ENCODE data around the gene TAAR8. TPM values are rescaled to one million over a fixed set of nuclear protein-coding genes. Genes with fewer than 3 reads are reported as not detected.
"Not testable (repeated sequence)": the region's sequence is repeated elsewhere in the genome, so short reads cannot be mapped to it uniquely, and the experiment has no call there.

Gene TAAR8, protein sequence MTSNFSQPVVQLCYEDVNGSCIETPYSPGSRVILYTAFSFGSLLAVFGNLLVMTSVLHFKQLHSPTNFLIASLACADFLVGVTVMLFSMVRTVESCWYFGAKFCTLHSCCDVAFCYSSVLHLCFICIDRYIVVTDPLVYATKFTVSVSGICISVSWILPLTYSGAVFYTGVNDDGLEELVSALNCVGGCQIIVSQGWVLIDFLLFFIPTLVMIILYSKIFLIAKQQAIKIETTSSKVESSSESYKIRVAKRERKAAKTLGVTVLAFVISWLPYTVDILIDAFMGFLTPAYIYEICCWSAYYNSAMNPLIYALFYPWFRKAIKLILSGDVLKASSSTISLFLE
- polyA plus RNA-seq (2014; cell fraction: cytosol; rRNA removed), result not detected in 2 replicates
- not detected in 2 replicates for polyA plus RNA-seq (2014; cell fraction: nucleus; rRNA removed)

DNA sequence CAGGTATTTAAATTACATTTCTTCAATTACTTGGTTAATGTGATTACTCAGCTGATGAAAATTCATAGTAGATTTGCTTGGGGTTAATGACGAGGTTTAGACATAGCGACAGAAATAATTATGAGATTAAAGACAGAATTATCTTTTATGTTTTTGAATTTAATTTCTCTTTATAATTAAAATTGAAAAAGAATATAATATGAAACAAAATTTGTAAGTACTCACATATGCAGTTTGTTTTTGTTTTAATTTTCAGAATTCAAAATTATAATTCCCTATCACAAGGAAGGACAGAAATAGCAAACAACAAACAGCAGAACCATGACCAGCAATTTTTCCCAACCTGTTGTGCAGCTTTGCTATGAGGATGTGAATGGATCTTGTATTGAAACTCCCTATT, at the start of gene TAAR8:
Gene TAAR8 (plus strand): TSS at position 301 of the 400 bp plus-strand sequence. CDS start 21 bp downstream, at position 322.
- DNase-seq (ENCODE audit: low spot score), result no peak

DNA sequence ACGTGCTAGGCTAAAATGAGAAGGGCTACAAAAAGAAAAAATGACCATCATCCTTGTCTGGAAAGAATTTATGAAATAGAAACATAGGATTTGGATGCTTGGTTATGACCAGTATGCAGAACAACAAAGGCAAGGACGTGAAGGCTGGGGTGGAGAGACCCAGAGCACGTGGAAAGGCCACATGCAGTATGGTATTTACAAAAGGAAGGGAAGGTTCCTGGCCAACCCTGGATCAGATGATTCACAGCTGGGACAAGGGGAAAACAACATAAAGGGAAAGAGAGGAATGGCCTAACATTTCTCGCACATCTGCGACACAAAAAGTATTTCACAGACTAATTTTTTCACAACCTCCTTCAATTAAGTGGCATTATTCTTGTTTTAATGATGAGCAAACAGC, 47.7 kb upstream of the TAAR8 start:
- DNase-seq (ENCODE audit: low spot score), result no peak

DNA sequence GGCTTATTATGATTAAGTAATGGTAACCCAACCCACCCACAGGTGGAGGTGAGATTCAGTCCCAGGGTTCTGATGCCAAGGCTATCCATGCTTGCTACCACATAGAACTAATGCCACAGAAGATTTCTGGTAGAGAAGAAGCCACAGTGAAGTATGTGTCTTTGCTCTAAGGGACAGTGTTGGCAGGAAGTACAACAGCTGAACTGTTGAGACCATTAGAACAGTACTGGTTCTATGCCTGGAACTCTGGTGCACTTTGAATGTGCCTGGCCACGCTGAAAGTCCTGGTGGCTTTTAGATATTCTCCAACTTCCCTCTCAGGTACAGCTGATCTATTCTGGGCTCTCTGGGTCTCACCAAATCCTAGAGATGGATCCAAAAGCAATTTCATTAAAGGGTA, 47.3 kb upstream of the TAAR8 start:
- DNase-seq (ENCODE audit: low spot score), result no peak

DNA sequence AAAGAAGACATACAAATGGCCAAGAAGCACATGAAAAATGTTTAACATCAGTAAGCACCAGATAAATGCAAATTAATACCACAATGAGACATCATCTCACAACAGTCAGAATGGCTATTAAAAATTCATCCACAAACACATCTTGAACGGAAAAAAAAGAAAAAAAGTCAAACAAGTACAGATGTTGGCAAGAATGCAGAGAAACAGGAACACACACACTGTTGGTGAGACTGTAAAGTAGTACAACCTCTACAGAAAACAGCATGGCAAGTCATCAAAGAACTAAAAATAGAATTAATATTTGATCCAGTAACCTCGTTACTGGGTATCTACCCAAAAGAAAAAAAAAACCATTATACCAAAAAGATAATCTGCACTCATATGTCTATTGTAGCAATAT, 46.0 kb upstream of the TAAR8 start:
- DNase-seq (ENCODE audit: low spot score), result no peak

DNA sequence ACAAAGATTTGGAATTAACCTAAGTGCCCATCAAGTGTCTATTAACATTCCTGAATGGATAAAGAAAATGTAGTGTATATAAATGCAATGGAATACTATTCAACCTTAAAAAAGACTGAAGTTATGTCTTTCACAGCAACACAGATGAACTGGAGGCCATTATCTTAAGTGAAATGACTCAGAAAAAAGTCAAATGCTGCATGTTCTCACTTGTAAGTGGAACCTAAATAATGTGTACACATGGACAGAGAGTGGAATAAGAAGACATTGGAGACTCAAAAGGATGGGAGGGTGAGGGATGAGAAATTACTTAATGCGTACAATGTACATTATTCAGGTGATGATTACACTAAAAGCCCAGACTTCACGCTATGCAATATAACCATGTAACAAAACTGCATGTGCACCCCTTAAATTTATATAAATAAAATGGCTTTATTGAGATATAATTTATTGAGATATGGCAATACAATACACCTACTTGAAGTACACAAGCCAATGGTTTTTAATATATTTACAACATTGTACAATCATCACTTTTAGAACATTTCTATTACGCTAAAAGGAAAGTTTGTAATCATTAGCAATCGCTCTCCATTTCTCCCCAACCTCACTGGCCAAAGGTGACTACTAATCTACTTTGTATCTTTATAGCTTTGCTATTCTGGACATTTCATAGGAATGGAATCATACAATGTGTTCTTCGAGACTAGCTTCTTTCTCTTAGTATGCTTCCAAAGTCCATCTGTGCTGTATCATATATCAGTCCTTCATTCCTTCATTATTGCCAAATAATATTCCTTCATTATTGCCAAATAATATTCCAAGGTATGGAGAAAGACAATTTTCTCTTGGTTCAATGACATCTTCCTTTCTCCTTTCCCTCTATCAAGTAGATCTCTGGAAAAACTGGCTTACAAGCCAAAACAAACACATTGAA, 45.3 kb upstream of the TAAR8 start:
- DNase-seq (ENCODE audit: low spot score), result no peak

DNA sequence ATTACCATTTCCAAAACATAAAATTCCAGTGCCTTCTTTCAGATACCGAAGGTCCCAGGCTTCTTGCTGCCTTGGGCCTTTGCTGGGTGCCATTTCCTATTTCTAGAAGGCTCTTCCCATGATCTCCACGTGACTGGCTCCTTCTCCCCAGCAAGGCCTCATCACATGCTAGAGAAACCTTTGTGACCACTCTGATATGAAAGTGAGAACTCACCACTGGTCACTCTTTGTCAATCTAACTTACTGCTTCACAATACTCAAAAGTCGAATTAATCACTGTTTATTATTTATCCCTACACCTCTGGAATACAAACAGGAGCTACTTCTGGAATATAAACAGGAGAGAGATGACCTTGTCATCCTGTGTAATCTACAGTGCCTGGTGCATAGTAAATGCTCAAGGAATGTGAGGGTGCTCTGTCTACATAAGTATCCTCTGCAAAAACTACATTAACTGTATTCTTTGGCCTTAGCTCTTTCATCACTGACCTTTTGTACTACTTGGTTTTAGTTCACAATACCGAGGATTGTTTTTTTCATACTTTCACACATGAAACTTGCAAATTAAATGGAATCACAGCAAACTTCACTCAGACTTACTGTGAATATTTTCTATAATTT, 41.2 kb upstream of the TAAR8 start:
- DNase-seq (ENCODE audit: low spot score), result no peak

DNA sequence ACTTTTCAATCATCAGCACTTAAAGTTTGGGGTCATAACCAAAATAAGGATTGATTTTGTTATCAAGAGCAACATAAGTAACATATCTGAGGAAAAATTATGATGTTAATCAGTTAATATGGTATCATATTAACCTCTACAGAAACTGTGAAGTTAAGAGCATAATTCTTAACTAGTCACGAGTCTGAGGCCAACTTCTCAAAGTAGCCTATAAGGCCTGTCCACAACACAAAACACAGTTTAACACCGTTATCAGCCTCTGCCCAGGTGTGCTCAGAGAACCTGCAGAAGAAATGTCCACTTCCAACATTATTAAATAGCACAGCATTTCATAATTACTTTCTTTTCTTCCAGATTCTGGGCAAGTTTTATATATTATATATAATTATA, 40.6 kb upstream of the TAAR8 start:
- DNase-seq (ENCODE audit: low spot score), result no peak

DNA sequence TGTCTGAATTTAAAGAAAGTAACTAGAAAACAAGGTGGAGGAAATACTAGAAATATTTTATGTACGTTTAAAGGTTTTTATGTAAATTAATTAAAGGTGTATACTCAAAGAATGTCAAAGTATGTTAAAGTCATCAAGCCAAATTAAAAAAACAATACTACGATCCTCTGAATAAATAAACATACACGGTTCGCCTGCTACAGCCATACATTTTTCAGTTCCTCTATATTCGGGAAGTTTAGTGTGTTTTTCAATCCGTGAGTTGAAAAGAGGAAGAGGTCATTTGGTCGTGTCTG, 40.2 kb upstream of the TAAR8 start:
- no peak for DNase-seq (ENCODE audit: low spot score)

DNA sequence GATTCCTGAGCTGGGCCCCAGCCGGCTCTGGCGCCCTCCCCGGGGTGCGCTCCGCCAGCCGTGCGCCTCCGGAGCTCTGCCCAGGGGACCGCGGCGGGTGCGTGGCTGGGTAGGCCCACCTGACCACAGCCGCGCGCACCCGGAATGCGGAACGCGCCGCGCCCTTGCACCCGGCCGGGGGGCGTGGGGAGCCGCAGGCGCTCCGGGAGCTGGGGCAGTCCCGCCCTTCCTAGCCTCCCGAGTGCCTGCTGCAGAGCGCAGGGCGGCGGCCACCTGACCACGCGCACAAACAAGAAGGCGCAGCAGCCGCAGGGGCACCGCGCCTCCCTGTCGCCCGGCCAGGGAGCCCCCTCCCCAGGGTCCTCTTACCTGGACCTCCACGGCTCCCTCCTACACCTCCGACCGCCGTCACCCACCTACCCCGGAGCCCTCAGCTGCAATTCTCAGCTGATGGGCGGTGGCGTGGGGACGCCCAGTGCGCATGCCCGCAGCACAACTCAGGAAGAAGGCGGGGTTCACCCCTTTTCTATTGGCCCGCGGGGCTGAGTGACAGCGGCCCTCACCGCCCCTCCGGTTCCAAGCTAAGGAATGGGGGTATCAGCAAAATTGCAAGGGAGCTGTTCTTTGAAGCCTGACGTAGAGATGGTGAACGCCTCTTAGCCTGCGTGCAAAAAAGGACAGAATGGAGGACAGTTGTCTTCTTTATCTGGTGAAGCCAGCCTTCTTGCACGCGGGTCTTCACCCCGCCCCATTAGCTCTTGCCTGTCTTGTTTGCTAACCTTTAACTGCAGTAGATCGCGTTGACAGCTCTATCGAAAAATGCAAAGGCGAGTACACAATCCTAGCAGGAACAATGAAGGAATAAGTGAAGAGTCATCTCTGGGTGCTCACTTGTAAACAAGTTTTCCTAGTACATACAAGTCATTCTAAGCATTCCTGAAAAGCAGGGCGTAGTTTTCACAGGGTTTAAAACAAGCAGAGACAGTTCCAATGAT, 39.5 kb upstream of the TAAR8 start, which contains the start of gene STX7:
Gene STX7 (minus strand): TSS at position 479 of the 995 bp plus-strand sequence. CDS start 9,586 bp downstream, outside the sequence.
- DNase-seq (ENCODE audit: low spot score), result peak; percentile 91

DNA sequence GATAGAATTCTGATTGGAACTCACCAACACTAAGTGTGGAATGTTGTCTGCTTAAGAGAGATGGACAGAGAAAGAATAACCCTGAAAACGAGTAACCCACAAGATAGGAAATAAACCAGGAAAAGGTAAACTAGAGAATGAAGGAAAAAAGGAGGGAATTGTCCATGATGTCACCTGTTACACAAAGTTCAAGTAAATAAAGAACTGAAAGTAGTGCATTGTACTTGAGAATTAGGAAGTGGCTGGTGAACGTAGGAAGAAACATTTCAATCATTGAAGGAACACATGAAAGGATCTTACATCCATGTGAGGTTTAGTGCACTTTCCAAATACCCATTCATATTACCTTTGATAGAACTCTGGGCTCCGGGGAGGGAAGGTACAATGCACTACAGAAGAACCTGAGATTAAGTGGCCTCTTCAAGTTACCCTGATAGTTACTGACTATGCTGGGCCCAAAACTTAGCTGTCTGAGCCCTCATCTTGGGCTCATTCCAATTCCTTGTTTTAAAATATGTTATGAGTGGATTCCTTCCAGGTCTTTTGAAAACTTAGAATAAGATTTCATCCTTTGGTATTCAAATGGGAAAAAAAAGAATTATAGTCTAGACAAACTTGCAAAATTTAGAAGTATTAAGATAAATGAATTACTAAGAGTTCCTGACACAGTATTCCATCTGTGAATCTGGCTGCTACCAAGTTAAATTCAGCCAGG, 38.5 kb upstream of the TAAR8 start:
- DNase-seq (ENCODE audit: low spot score), result no peak

DNA sequence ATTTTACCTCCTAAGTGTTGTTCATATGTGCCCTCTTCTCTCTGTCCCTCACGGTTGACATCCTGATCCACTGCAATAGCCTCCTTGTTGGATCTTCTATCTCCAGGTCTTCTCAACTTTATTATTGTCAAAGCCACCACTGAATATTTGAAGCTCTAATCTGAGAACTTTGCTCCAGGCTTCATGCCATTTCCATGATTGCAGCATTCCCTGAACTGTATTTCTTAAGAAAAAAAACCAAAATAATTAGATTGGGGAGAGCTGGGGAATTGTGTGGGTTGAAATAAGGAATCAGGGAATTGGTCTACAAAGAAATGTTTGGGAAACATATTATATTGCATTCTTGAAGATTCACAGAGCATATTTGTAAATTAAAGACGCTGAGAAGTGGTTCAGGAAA, 37.1 kb upstream of the TAAR8 start:
- DNase-seq (ENCODE audit: low spot score), result no peak

DNA sequence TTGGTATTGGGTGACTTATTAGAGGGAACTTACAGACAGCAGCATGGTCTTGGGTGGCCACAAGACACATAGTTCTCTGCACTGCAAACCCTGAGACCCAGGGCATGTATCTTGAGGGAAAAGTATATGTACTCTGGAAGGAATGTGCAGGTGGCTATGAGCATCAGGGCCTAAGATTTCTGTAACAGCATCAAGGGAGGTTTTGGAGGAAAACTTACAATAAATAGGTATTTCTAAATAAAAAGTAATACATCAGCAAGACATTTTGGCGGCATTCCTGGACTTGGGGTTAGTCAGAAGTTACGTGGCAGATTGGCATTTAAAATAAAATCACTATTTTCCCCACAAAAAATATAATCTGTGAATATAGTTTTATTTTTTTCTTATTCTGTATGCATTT, 31.5 kb upstream of the TAAR8 start:
- no peak for DNase-seq (ENCODE audit: low spot score)

DNA sequence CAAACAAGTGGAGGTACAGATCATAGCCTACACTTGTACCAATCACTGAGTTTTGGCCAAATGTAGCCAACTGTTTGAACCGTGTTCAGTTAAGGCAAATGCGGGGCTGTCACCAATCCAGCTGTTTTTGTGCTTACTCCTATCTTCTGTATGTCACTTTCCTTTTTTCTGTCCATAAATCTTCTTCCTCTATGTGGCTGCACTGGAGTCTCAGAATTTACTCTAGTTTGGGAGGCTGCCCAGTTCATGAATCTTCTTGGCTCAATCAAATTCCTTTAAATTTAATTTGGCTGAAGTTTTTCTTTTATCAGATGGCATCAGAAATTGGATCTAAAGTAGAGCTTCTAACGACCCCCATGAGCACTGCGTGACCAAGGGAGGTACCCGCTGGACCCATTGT, 27.8 kb upstream of the TAAR8 start:
- DNase-seq (ENCODE audit: low spot score), result no peak

DNA sequence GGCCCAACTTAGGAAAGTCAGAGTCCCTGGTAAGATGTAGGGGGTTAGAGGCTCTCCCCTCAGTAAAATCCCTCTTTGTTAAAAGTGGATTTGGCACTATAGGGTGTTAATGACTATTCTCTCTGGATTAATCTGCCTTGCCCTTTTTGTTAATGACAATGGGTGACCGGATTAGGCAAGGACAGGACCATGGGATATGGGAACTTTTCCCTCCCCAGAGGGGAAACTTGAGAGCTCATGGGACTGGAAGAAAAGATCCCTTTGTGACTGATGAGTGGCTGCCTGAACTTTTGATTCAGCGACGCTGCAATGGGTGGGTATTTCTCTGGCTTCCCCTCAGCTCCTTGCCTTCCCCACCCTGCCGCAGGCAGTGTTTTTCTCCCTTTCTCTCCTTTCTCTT, 26.6 kb upstream of the TAAR8 start:
- no peak for DNase-seq (ENCODE audit: low spot score)

DNA sequence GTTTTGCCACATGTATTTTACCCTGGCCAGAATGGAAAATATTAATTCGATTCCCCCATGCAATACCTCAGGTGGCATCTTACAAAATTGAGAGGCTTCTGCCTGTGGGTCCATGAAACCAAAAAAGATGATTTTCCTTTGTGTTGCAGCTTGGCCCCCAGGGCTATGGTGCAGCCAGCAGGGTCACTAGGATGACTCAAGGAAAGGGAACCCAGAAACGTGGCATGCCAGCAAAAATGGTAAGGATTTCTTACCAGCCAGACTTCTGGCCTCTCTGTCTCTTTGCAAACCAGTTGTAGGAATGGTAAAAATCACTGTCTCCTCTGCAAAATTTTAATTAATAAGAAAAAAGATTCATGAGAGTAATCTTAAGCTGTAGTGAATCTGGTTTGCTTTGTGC, 26.0 kb upstream of the TAAR8 start:
- no peak for DNase-seq (ENCODE audit: low spot score)

DNA sequence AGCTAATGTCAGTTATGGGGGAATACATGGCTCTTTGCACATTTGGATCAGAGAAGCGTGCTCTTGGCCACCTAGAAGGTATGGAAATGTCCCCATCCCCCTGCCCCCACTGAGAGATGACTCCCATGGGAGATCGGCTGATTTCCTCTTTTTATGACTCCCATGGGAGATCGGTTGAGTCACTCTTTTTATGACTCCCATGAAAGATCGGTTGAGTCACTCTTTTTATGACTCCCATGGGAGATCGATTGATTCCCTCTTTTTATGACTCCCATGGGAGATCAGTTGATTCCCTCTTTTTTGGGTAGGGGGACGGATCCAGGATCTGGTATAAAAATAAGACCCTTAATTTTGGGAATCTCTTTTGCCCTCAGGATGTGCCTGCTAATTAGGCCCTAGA, 24.7 kb upstream of the TAAR8 start:
- no peak for DNase-seq (ENCODE audit: low spot score)

DNA sequence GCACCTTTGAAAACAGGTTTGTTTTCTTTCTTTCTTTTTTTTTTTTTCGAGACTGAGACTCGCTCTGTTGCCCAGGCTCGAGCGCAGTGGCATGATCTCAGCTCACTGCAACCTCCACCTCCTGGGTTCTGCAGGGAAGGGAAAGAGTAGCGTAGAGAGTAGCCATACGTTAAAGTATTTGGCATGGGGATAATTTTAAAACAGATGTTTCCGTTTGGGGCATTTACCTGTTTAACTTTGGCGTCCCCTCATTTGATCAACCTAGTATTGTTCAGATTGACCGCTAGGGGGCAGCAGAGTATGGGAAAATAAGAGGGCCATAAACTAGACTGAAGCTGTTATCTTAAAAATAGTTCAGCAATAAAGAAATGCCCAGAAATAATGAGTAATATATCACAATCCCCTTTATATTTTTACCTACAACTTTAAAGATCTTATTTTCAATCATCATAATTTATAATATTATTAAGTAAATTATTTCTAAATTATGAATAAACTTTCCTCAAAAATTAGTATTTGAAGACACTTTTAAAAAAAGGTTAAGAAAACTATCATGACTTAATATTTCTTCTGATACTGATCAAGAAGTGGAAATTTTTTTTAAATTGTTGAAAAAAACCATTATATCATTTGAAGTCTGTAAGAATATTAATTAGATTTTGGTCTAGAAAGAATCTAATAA, 22.0 kb upstream of the TAAR8 start:
- peak; percentile 64 for DNase-seq (ENCODE audit: low spot score)

DNA sequence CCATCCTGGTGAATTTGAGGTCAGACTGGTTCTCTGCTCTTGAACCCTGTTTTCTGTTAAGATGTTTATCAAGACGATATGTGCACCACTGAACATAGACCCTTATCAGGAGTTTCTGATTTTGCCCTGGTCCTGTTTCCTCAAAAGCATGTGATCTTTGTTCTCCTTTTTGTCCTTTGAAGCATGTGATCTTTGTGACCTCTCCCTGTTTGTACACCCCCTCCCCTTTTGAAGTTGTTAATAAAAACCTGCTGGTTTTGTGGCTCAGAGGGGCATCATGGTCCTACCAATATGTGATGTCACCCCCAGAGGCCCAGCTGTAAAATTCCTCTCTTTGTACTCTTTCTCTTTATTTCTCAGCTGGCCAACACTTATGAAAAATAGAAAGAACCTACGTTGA, 17.9 kb upstream of the TAAR8 start:
- DNase-seq (ENCODE audit: low spot score), result not testable (repeated sequence)

DNA sequence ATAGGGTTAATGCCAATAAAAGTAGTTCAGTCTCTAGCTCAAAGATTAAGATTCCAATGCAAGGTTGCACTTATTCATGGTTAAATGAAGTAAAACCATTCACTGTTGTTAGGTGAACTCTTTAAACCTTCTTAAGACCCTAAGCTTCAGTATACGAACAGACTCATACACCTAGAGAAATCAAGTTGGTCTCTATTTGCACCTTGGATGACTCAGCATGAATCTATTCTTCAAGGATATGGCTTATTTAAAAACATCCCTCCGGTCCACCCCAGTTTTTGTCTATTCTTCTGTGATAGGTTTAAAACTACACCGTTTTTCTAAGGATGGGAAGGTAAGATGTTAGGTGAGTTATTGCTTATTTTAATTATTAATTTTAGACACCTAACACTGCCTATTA, 15.3 kb upstream of the TAAR8 start:
- no peak for DNase-seq (ENCODE audit: low spot score)

DNA sequence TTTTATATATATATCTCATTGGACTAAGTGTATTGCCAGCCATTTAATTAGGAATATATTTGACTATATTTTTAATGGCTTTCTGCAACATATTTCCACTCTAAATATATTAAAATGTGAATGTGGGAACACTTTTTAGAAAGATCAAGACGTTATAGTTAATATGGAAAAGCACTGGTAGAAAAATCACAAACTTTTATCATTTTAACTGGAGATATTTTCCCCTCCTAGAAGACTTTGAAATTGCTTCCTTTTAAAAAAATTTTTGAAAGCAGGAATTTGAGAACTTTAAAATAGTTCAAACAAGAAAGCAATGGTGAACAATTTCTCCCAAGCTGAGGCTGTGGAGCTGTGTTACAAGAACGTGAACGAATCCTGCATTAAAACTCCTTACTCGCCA, 14.5 kb upstream of the TAAR8 start, which contains the start of gene TAAR9:
Gene TAAR9 (plus strand): TSS at position 301 of the 400 bp plus-strand sequence. CDS start 13 bp downstream, at position 314.
- no peak for DNase-seq (ENCODE audit: low spot score)
